ENCODE results near the gene CHODL.

CHODL gene

DNA sequence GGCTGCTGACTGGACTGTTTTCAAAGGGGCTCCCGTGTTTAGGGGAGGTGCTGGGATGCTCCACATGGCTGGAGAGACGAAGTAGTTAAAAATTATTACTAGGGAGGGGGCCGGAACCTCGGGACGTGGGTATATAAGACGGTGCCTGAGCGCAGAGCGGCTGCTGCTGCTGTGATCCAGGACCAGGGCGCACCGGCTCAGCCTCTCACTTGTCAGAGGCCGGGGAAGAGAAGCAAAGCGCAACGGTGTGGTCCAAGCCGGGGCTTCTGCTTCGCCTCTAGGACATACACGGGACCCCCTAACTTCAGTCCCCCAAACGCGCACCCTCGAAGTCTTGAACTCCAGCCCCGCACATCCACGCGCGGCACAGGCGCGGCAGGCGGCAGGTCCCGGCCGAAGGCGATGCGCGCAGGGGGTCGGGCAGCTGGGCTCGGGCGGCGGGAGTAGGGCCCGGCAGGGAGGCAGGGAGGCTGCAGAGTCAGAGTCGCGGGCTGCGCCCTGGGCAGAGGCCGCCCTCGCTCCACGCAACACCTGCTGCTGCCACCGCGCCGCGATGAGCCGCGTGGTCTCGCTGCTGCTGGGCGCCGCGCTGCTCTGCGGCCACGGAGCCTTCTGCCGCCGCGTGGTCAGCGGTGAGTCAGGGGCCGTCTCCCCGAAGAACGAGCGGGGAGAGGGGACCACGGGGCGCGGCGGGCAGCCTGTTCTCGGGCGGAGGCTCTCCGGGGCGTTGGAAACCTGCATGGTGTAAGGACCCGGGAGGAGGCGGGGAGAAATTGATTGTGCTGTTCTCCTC lies at the start of gene CHODL:
Gene CHODL, plus strand, starts transcription at position 163 of the 793 bp plus-strand sequence. Its CDS starts 391 bp downstream, at position 554.
- no peak for DNase-seq (ENCODE audit: low read depth in 3 of 3)

- DNase-seq (ENCODE audit: low read depth in 3 of 3), result no peak
Measured at GRCh38 chr21:18204931-18205330, 39.7 kb upstream of the CHODL start.

DNA sequence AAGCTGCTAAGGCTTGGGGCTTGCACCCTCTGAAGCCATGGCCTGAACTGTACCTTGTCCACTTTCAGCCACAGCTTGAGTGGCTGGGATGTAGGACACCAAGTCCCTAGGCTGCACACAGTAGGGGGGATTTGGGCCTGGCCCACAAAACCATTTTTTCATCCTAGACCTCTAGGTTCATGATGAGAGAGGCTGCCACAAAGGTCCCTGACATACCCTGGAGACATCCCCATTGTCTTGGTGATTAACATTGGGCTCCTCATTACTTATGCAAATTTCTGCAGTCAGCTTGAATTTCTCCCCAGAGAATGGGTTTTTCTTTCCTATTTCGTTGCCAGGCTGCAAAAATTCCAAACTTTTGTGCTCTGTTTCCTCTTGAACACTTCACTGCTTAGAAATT lies 26.3 kb upstream of the CHODL start:
- DNase-seq (ENCODE audit: low read depth in 3 of 3), result no peak

DNA sequence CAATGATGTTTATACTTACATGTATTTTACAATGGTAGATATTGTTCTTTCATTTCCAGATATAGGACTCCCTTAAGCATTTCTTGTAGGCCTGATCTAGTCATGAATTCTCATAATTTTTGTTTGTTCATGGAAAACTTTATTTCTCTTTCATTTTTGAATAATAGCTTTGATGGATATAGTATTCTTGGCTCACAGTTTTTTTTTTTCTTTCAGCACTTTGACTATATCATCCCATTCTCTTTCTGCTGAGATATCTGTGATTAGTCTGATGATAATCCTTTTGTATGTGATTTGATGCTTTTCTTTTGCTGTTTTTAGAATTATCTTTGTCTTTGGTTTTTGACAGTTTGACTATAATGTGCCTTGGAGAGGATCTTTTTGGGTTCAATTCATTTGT lies 24.1 kb upstream of the CHODL start:
- no peak for DNase-seq (ENCODE audit: low read depth in 3 of 3)

DNA sequence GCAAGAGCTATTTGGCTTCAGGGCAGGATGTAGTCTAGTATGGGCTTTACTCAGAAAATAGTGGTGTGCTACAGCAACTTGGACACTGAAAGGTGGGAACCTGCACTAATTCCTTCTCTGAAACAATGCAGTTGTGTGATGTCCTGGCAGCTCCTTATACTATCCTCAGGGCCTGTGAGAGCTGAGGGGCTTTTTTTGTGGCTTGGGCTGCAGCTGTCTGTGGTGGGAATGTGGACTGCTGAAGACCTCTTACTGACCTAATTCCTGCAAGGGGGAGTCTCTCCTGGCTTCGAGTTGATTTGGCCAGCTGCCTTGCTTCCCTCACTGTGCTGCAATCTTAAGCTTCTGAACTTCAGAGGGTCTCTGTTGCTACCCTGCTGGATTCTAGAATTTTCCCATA lies 22.3 kb upstream of the CHODL start:
- DNase-seq (ENCODE audit: low read depth in 3 of 3), result no peak

- no peak for DNase-seq (ENCODE audit: low read depth in 3 of 3)
Measured at GRCh38 chr21:18228060-18228739, 16.4 kb upstream of the CHODL start.

DNA sequence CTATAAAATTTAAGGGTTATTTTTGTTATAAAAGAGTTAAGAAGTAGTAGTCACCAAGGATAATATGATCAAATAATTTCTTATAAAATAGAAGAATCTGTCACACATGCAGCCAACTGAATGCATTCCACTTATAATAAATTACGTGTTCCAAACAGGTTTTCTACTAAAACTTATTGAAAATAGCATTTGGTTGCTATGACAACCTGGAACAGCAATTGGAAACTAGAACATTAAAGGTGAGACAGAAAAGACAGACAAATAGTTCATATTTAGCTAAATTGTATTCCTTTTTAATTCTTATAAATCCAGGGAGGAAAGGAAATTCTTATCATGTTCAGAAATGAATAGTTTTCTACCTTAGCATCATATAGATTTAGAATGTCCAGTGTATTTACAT lies 9.1 kb upstream of the CHODL start:
- DNase-seq (ENCODE audit: low read depth in 3 of 3), result no peak

DNA sequence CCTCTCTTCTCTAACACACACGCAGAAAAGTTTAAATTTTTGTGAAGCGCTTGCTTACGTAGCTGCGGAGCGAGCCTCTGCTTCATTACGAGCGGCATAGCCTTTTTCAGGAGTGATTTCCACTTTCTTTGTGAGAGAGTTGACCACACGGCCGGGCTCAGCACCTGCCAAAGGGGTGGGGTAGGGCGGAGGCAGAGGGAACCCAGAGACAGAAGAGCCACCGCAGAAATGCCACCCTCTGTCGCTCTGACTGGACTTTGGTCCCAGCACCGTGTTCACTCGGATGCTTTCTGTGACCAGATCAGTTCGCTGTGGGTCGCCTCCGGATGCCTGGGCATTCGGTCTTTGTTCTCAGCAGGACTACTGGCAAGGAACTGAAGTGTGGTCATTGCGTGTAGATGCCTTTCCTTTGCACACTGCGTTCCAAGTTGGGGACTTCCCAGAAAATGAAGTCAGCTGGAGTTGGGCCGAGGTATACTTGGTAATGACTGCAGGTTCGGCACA lies 883 bp downstream of the CHODL start:
- DNase-seq (ENCODE audit: low read depth in 3 of 3), result no peak

DNA sequence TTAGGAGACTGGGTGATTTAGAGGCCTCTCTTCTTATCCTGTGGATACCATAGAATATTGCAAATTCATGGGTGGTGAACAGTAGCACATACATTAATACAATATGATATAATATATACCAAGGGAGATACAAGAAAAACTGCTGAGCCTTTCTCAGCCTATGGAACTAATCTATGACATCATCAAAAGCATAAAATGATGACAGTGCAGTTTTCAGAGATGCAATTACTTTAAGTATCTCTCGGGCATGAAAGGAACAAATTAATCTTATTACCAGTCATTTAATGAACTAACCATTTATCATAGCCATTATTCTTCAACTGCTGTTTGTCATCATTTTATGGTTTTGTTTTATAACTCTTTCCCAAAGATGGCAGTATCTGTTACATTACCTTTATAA lies 3.5 kb downstream of the CHODL start:
- no peak for DNase-seq (ENCODE audit: low read depth in 3 of 3)

- no peak for DNase-seq (ENCODE audit: low read depth in 3 of 3)
Measured at GRCh38 chr21:18249672-18250071, 5.0 kb downstream of the CHODL start.

DNA sequence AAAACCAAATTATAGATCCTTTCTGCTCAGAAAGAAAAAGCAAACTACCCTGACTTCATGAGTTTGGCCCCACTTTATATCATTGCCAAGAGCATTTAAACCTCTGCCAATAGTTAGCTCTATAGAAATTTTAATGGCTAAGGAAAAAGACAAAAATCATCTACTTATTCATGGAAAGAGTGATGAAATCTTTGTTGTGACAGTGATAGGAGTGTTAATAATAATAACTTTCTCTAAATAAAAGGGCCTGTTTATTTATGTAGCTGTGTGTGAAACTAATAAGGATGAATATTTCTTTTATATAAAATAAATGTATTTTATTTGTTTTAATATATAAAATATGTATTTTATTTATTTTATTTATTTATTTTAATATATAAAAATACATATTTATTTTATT lies 6.4 kb downstream of the CHODL start:
- DNase-seq (ENCODE audit: low read depth in 3 of 3), result no peak

GRCh38 chr21:18252256-18252655 lies 7.6 kb downstream of the CHODL start:
- DNase-seq (ENCODE audit: low read depth in 3 of 3), result no peak

DNA sequence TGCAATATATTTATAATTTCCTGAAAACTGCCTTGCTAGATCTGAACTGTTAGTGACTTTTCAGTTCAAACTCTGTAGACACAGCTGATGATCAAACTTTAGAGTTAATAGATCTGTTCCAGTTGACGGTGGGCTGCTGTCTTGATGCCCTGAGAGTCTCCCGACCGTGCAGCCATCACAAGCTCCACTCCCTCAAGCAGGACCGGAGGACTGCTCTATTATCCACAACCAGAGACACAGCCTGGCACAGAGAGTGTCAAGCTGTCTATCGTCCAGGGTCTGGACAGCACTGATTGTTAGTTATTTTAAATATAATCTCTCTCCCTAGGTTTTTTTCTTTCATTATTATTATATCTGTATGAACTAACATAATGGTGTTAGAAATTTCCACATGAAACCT lies 8.0 kb downstream of the CHODL start:
- no peak for DNase-seq (ENCODE audit: low read depth in 3 of 3)

GRCh38 chr21:18253221-18253620 lies 8.6 kb downstream of the CHODL start:
- DNase-seq (ENCODE audit: low read depth in 3 of 3), result no peak

- DNase-seq (ENCODE audit: low read depth in 3 of 3), result no peak
Measured at GRCh38 chr21:18253799-18254198, 9.2 kb downstream of the CHODL start.

GRCh38 chr21:18265944-18266343 lies 21.3 kb downstream of the CHODL start:
- DNase-seq (ENCODE audit: low read depth in 3 of 3), result no peak

- DNase-seq (ENCODE audit: low read depth in 3 of 3), result no peak
Measured at GRCh38 chr21:18267496-18267895, 22.9 kb downstream of the CHODL start.

- DNase-seq (ENCODE audit: low read depth in 3 of 3), result no peak
Measured at GRCh38 chr21:18268906-18269305, 24.3 kb downstream of the CHODL start.

DNA sequence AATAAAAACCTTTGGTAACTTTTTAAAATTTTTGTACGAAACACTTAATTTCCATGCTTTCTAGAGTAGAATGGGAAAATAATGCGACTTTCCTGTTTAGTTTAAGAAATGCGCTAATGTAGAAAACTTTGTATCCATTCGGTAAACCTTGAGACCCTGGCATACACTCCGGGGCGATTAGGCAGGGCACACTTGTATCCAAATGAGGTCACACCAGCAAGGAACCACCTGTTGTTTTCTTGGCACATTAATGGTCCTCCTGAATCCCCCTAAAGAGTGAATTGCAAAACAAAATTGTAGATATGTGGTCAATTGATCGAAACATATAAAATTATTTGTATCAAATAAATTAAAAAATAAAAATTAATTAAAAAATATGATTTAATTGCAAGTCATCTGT lies 25.2 kb downstream of the CHODL start:
- DNase-seq (ENCODE audit: low read depth in 3 of 3), result no peak

DNA sequence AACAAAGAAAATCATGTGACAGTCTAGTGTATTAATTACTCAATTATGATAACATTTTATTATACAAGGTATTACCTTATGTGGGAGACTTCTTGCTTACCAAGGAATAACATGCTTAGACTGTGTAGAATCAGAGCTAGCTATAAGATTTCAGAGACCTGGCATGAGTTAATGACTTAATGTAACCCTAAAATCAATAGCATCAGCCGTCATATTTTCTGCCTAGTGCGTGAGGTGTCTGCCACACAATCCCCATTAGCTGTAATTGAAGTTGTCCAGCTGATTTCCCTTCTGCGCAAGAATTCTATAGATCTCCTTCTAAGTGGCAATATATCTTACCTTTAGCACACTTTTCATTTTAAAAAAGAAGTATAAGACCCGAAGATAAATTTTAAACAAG lies 28.8 kb downstream of the CHODL start:
- no peak for DNase-seq (ENCODE audit: low read depth in 3 of 3)

GRCh38 chr21:18274370-18274769 lies 29.7 kb downstream of the CHODL start:
- DNase-seq (ENCODE audit: low read depth in 3 of 3), result no peak

GRCh38 chr21:18275781-18276180 lies 31.1 kb downstream of the CHODL start:
- DNase-seq (ENCODE audit: low read depth in 3 of 3), result no peak

DNA sequence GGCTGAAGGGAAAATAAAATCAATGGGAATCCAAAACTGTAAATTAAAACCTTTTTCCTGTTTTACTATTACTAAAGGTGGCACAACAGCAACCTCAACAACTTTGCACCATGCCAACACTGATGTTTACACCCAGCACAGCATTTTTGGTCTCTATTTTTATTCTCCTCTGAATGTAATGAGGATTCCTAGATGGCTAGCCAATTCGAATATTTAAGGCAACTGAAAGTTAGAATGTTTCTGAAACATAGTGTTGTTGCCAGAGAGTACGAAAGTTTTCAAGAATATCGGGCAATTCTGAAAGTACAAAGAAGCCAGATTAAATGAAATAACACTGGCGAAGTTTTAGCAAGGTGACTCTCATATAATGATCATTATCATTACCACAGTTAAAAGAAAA lies 40.7 kb downstream of the CHODL start:
- DNase-seq (ENCODE audit: low read depth in 3 of 3), result no peak

Measured in stimulated activated CD4-positive, alpha-beta T cell treated with anti-CD3 and anti-CD28 coated beads, TNF-alpha, amount 100 ng/mL, for 24 hours (primary cell).